Sigmoid colon (tissue), 7 donors: ENCODE measurements around the gene TENT5A. TPM values are rescaled to one million over a fixed set of nuclear protein-coding genes. Genes with fewer than 3 reads are reported as not detected.

Experiments used
- DNase-seq: peaks from one replicate; pipeline ENCODE4 v3.0.0-alpha.2; 2019
- H3K27ac ChIP-seq, 4 donors: fragments of 200-600 bp; sonication (generic); one replicate each; pipeline ENCODE4 v1.5.1; 2016 to 2019; ENCODE audit warnings: mild to moderate bottlenecking in 1 of 4
- H3K27me3 ChIP-seq, 3 donors: fragments of 200-600 bp; sonication (generic); one replicate each; pipeline ENCODE4 v1.5.1; 2019; ENCODE audit warnings: mild to moderate bottlenecking in 1 of 3
- H3K36me3 ChIP-seq, 4 donors: fragments of 200-600 bp; sonication (generic); one replicate each; pipeline ENCODE4 v1.5.1; 2016 to 2019
- H3K4me1 ChIP-seq, 4 donors: fragments of 200-600 bp; sonication (generic); one replicate each; pipeline ENCODE4 v1.5.1; 2017 to 2019
- H3K4me3 ChIP-seq, 4 donors: fragments of 200-600 bp; sonication (generic); one replicate each; pipeline ENCODE4 v1.5.1; 2017 to 2019; ENCODE audit warnings: mild to moderate bottlenecking in 2 of 4, moderate library complexity in 1 of 4
- H3K9me3 ChIP-seq, 4 donors: fragments of 200-600 bp in 3 of 4; sonication (generic) in 3 of 4; one replicate each; pipeline versions ENCODE4 v1.5.1 to v1.6.1; 2013 to 2019
- EP300 ChIP-seq, 4 donors: sonication (generic); formaldehyde crosslinking; IDR thresholded peaks; one replicate each; pipeline ENCODE4 v1.6.1; 2017; ENCODE audit warnings: antibody characterized with exemption in 4 of 4
- POLR2A ChIP-seq, 2 donors: fragments of 450-650 bp; IDR thresholded peaks; one replicate each; pipeline ENCODE4 v1.6.1; 2016; ENCODE audit warnings: antibody characterized with exemption in 2 of 2, mild to moderate bottlenecking in 2 of 2, moderate library complexity in 2 of 2
- POLR2AphosphoS5 ChIP-seq, 4 donors: sonication (generic); formaldehyde crosslinking; IDR thresholded peaks; one replicate each; pipeline ENCODE4 v1.6.1; 2017; ENCODE audit warnings: antibody characterized with exemption in 4 of 4
- WGBS, 2 donors: extraction: QIAGEN DNeasy Blood & Tissue Kit; methylation state at CpG; one replicate each; pipeline ENCODE4 v1.1.7; 2013; 5-methylcytosine and 5-hydroxymethylcytosine counted together
- intact Hi-C: fragments of 100-400 bp; cut with DNase I; formaldehyde crosslinking; loops from one replicate; pipeline ENCODE4 v1.15.1; 2023
- polyA plus RNA-seq, 3 donors: library from polyadenylated mRNA; stranded (reverse); fragments of 200-250 nt; gene quantifications; one replicate each; pipeline ENCODE4 v1.2.3, GENCODE V29; 2013
- total RNA-seq, 4 donors: library from RNA; depleted of rRNA; stranded (reverse); fragments of >200 nt; gene quantifications; one replicate each; pipeline ENCODE4 v1.1.0, GENCODE V29; 2016
- TF ChIP-seq, protein P1 (sequence below), 4 experiments: fragments of 450-650 bp in 3 of 4; fragments of 200-600 bp in 1 of 4; IDR thresholded peaks; one replicate each; pipeline ENCODE4 v1.5.1; 2016 to 2019; ENCODE audit warnings: antibody characterized with exemption in 4 of 4, mild to moderate bottlenecking in 3 of 4, moderate library complexity in 2 of 4
- donor health status: healthy with polysubstance abuse.
- donor health status: Bipolar disorder and iron deficiency.
- donor health status: healthy.

TENT5A gene
- total and polyA plus RNA-seq, 7 donors = 7.5 to 29.3 (median 18.3) TPM

DNA sequence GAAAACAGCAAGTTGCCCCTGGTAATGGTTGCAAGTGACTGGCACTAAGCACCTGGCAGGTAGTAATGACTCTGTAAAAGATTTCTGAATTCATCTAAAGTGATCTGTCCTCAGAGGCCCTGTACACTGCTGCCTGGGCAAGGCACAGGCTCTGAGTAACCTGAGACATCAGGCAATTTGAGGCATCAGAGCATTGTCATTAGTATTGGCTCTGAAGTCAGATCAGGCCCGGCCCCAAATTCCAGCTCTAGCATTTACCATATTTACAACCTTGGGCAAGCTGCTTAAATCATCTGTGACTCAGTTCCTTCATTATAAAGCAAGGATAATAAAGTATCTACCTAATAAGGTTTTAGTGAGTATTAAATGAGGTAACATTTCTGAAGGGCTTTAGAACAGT is 17.3 kb upstream of the TENT5A start:
- Histone ChIP-seq H3K4me1 (peaks cover 0 to 8% (median 0%) of the 10 kb centered on the region in 4 donors), H3K27me3 (no peaks in the 10 kb centered on the region), H3K36me3 (no peaks in the 10 kb centered on the region), H3K9me3 (no peaks in the 10 kb centered on the region), H3K4me3 (no peak overlapping the region), H3K27ac (no peak overlapping the region)
- 70 to 84% methylated on average over 1 of the region's 1 CpG for WGBS, 2 donors
- TF ChIP-seq POLR2A (IDR thresholded peaks at IDR 0.05) (no peak), EP300 (IDR thresholded peaks at IDR 0.05) (no peak)
- intact Hi-C loops = no loop called here
- no peak for DNase-seq

- H3K27me3 ChIP-seq = no peaks in the 10 kb centered on the region
- WGBS, 2 donors = 68 to 82% methylated on average over 2 of the region's 2 CpGs
- H3K27ac ChIP-seq = no peak overlapping the region
- no peak for TF ChIP-seq POLR2AphosphoS5 (IDR thresholded peaks at IDR 0.05)
- TF ChIP-seq EP300 (IDR thresholded peaks at IDR 0.05) = no peak
- no peak for TF ChIP-seq POLR2A (IDR thresholded peaks at IDR 0.05)
- TF ChIP-seq, protein P1, sequence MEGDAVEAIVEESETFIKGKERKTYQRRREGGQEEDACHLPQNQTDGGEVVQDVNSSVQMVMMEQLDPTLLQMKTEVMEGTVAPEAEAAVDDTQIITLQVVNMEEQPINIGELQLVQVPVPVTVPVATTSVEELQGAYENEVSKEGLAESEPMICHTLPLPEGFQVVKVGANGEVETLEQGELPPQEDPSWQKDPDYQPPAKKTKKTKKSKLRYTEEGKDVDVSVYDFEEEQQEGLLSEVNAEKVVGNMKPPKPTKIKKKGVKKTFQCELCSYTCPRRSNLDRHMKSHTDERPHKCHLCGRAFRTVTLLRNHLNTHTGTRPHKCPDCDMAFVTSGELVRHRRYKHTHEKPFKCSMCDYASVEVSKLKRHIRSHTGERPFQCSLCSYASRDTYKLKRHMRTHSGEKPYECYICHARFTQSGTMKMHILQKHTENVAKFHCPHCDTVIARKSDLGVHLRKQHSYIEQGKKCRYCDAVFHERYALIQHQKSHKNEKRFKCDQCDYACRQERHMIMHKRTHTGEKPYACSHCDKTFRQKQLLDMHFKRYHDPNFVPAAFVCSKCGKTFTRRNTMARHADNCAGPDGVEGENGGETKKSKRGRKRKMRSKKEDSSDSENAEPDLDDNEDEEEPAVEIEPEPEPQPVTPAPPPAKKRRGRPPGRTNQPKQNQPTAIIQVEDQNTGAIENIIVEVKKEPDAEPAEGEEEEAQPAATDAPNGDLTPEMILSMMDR (IDR thresholded peaks at IDR 0.05) = no peak
- no peak overlapping the region for H3K4me3 ChIP-seq
- intact Hi-C loops = no loop called here
- H3K4me1 ChIP-seq = peaks cover 0 to 8% (median under 1%) of the 10 kb centered on the region in 4 donors
- H3K9me3 ChIP-seq = no peaks in the 10 kb centered on the region
- no peak for DNase-seq
- no peaks in the 10 kb centered on the region for H3K36me3 ChIP-seq
Measured at GRCh38 chr6:81768150-81768942, 15.9 kb upstream of the TENT5A start.

DNA sequence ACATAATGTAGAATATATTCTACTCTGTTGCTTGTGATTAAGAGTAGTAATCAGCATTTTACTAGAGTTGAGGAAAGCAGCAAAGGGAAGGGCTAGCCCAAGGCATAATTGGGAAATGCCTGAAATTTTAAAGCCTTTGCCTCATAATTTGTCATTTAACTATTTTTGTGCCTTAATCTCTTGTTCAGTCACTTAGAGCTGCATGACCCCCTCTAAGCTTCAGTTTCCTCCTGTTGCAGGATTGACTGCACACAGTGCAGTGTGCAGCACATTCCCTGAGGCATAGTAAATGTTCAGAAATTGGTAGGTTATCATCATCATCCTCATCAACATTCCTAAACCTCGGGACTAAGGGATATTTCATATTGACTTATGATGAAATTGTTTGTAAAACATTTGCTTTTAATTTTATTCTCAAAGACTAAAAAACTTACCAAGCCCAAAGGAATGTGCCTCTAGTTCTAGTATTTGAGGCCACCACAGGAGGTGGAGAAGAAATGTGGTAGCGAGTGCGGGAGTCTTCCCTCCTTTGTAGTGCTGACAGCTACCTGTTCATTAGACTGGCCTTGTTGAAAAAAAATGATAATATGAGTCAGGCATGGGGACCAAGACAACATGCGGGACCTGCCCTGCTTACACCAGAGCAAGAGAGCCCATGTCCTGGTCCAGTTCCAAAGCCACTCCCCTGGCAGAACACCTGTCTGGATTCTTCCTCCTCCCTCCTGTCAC is 14.8 kb upstream of the TENT5A start:
- intact Hi-C loops = no loop called here
- 50 to 68% methylated on average over 4 of the region's 4 CpGs for WGBS, 2 donors
- Histone ChIP-seq H3K4me1 (peaks cover 0 to 11% (median 5%) of the 10 kb centered on the region in 4 donors), H3K27ac (no peak overlapping the region), H3K9me3 (no peaks in the 10 kb centered on the region), H3K4me3 (no peak overlapping the region), H3K36me3 (no peaks in the 10 kb centered on the region), H3K27me3 (no peaks in the 10 kb centered on the region)
- no peak for TF ChIP-seq POLR2A (IDR thresholded peaks at IDR 0.05)
- TF ChIP-seq, protein P1 (IDR thresholded peaks at IDR 0.05) = no peak
- no peak for TF ChIP-seq POLR2AphosphoS5 (IDR thresholded peaks at IDR 0.05)
- TF ChIP-seq EP300 (IDR thresholded peaks at IDR 0.05) = no peak
- no peak for DNase-seq

GRCh38 chr6:81766482-81767069 is 14.1 kb upstream of the TENT5A start:
- no peak overlapping the region for H3K27ac ChIP-seq

More at GRCh38 chr6:81766482-81767069, 14.1 kb upstream of the TENT5A start:
- TF ChIP-seq POLR2AphosphoS5 (IDR thresholded peaks at IDR 0.05) (no peak), EP300 (IDR thresholded peaks at IDR 0.05) (no peak), POLR2A (IDR thresholded peaks at IDR 0.05) (no peak)
- TF ChIP-seq, protein P1 (IDR thresholded peaks at IDR 0.05) = no peak
- Histone ChIP-seq H3K4me3 (no peak overlapping the region), H3K27me3 (no peaks in the 10 kb centered on the region), H3K36me3 (no peaks in the 10 kb centered on the region), H3K4me1 (peaks cover 0 to 14% (median 6%) of the 10 kb centered on the region in 4 donors), H3K9me3 (no peaks in the 10 kb centered on the region)
- intact Hi-C loops = no loop called here
- WGBS, 2 donors = 15 to 24% methylated on average over 3 of the region's 3 CpGs
- no peak for DNase-seq
